Stimulated activated CD8-positive, alpha-beta memory T cell treated with anti-CD3 and anti-CD28 coated beads, Interleukin-4, amount 100 ng/mL, for 1 hour (primary cell): Measurements from ENCODE around the gene SOCS7.

Experiments
- DNase-seq, 2 donors: peaks; one replicate each; pipeline ENCODE4 v3.0.0-alpha.2; 2020; ENCODE audit warnings: low read depth in 2 of 2, low spot score in 1 of 2

The SOCS7 gene

GRCh38 chr17:38418693-38419507 is 67.3 kb downstream of the SOCS7 start:
- DNase-seq = no peak

GRCh38 chr17:38419508-38419981 is 67.9 kb downstream of the SOCS7 start:
- DNase-seq = no peak

GRCh38 chr17:38420518-38420917 is 68.9 kb downstream of the SOCS7 start:
- DNase-seq = no peak

- DNase-seq = no peak
These were observed 69.7 kb downstream of the SOCS7 start for GRCh38 chr17:38421171-38421841.

DNA sequence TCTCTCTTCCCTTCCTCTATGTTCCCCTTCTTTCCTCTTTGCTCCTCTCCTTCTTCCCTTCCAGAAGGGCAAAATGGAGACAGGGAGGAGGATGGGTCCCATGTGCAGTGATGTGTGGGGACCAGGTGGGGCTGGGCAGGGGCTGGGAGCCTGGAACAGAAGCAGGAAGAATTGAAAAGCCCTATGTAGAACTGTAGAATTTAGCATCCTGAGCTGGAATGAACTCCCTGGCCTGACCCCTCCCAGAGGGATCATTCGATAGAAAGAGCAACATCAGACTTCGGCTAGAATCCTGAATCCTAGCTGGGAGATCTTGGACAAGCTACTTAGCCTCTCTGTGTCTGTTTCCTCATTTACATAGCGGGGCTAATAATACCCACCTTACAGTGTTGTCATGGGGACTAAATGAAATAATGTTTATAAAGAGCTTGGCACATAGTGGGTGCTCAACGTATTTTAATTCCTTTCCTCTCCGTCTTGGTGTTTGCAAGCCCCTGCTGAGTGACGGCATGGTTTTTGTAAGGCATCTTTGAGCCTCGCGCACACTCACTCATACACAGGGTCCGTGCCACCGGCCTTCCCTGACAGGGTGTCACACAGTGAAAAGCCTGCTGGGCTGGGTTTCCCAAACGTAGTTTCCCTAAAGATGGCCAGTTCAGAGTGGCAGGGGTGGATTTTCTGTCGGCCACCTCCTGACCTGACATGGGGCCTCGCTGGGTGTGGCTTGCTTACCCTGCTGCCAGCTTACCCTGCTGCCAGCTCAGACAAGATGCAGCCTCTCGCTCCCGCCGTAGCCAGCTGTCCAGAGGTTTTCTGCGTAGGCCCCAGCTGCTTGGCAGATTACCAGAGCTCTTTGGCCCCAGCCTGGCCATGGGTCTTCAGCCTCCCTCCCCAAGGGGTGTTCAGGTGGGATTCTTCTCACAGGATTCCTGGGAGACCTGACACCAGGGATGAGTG is 70.5 kb downstream of the SOCS7 start:
- no peak for DNase-seq

- DNase-seq = no peak
These were observed 72.8 kb downstream of the SOCS7 start for GRCh38 chr17:38424297-38424972.

DNA sequence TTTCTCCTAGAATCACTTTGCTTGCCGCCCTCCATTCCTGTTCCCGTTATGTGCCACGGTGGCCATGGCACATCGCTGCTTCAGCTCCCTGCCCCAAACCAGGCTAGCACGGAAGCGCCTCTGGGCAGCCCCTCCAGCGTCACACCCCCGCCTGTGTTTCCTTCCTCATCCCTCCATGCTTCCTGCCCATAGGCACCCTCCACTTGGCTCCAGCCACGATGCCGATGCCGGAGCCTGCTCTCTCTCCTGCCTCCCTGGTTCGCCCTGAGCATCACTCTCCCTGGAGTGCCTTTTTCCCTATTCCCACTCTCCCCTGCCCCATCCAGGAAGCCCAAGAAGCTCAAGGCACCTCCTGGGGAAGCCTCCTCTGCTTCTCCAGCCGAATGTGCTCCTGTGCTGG is 73.4 kb downstream of the SOCS7 start:
- DNase-seq = no peak

DNA sequence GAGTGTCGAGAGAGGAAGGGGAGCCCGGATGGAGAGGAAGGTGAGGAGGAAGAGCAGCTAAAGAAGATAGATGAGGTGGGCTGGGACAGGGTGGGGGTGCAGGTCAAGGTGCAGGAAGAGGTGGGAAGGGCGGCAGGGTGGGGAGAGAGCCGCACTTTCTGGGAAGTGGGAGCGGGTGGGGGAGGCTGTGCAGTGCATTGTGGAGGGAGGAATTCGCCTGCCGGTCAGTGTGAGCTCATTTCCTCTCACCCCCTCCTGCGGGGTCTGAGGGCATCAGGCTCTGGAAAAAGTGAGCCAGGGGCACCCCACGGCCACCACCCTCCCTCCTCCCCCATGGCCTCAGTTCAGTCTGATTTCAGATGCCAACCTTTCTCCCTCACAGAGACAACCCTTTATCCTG is 74.1 kb downstream of the SOCS7 start:
- no peak for DNase-seq

DNA sequence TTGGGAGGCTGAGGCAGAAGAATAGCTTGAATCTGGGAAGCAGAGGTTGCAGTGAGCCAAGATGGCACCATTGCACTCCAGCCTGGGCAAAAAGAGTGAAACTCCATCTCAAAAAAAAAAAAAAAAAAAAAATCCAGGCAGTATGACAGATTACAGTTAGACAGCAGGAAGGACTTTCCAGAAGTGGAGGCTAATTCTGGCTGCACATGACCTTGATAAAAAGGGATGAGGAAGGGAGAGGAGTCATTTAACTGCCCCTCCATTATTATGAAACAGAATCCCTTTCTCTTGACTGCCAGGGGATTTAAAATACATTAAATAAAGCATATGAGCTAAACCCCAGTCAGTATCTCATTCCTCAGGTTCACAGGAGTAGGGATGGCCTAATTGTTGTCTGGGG is 74.8 kb downstream of the SOCS7 start:
- no peak for DNase-seq

- no peak for DNase-seq
These were observed 75.7 kb downstream of the SOCS7 start for GRCh38 chr17:38427160-38427949.

- peak in 1 of 2 donors; percentile 5 for DNase-seq
These were observed 76.5 kb downstream of the SOCS7 start, which contains the start of gene ARHGAP23 for GRCh38 chr17:38428112-38428642. Gene ARHGAP23 (plus strand): TSS chr17:38428464. CDS start chr17:38428486, 22 bp downstream.

DNA sequence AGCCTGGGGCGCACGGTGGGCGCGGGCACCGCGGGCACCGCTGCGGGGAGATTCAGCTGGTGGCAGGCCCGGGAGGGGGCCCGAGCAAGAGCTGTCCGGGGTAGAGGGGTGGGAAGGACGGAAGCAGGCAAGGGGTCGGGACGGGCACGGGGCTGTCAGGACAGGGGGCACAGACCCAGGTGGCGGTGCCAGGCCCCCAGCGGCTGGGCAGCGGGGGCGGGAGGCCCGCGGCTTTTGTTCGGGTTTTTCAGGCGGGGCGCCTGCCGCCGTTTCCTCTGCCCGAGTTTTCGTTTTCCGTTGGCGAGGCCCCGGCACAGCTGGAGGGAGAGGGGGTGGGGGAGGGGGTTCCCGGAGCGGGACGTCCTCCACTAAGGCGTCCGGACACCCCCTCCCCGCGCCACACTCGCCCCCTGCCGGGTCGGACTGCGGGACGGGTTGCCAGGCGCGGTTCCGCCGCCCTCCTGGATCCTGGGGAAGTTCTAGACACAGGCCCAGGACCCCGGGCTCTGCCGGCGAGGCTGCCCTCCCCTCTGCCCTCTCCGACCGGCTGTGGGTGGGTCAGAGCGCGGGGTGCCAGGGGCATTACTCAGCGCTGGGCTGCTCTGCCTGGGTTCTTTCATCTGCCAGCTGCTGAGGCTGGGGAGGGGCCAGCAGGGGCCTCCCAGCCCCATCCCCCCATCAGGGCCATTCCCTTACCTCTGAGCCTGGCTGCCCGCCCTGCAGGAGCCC is 77.2 kb downstream of the SOCS7 start:
- DNase-seq = no peak

DNA sequence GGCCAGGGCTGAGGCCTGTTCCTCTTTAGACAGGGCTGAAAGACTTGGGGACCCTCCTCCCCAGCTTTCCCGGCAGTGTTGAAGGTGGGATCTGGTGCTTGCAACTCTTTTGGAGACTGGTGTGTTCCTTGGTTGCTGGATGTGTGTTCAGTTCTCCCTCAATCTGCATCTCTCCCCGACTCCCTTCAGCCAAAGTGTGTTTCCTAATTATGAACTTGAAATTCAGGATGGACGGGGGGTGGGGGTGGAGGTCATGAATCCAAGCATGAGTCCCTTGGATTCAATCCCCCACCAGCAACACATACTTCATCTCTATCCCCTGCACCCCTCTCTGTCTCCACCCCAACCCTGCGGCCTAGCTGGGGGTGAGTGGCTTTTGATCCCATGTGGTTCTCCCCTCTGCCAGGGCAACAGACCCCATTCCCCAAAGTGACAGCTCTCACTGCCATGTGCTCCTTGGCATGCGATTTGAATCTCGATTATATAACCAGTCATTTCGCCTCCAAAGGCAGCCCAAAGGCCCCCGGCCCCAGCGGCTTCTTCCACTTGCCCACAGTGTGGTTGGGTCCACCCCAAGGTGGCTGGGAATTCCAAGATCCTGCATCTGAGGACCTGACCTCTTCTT is 77.9 kb downstream of the SOCS7 start:
- DNase-seq = no peak

DNA sequence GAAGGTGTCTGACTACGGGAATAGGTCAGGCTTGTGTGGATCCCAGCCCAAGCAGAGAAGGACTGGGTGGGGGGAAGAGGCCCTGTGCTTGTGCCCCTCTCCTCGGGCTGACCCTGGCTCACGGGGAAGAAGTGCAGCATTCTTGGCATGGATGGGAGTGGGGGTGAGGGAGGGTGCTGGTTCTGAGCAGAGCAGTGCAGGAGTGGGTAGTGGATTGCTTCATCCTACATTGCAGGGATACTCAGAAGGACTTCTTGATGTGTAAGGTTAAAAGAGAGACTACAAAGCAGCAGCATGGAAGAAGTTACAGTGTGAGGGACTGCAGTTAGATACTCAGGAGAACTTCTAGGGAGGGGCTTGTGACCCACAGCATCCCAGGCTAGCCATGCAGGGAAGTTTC is 78.7 kb downstream of the SOCS7 start:
- DNase-seq = no peak

DNA sequence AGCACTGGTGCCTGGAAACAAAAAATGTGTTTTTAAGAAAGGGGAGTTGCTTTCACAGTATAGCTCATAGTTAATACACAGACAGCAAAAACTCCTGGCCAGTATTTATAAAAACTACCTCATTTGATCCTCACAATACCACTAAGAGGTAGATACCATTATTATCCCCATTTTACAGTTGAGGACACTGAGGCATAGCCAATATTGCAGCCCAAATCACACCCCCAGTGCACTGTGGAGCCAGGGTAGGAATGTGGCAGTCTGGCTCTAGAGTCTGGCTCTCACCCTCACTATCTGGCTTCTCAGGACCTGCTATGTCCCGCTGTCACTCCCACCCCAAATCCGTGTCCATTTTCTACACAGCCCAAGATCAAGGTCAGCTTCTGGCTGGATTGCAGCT is 79.2 kb downstream of the SOCS7 start:
- no peak for DNase-seq

- no peak for DNase-seq
These were observed 79.9 kb downstream of the SOCS7 start for GRCh38 chr17:38431346-38432145.

DNA sequence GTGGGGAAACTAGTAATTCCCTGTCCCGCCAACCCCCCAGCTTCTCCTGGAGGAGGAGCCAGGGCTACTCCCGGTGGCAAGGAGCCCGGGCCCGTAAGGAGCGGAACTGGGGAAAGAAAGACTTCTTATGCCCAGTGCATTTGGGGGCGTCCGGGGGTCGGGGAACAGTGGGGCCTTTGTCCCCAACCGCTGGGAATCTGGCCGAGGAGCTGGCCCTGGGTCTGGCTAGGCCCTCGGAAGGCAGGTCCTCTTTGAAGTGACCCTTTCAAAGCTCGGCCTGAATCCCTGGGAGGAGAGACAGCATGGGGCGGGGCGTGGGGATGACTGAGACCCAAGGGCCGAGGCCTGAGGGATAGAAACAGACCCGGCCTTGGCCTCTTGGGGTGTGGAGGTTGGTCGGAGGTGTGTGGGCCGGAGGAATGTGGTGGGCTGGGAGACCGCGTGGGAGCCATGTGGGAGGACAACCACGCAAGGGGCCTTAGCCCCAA is 82.6 kb downstream of the SOCS7 start:
- no peak for DNase-seq

- no peak for DNase-seq
These were observed 84.2 kb downstream of the SOCS7 start for GRCh38 chr17:38435795-38436194.
